ENCODE measurements around the gene MARCKS. TPM values are rescaled to one million over a fixed set of nuclear protein-coding genes. Genes with fewer than 3 reads are reported as not detected.

The MARCKS gene
- polyA plus RNA-seq, 1 of the 3 experiments (the other 2 are of a cell fraction): 61.4 TPM

DNA sequence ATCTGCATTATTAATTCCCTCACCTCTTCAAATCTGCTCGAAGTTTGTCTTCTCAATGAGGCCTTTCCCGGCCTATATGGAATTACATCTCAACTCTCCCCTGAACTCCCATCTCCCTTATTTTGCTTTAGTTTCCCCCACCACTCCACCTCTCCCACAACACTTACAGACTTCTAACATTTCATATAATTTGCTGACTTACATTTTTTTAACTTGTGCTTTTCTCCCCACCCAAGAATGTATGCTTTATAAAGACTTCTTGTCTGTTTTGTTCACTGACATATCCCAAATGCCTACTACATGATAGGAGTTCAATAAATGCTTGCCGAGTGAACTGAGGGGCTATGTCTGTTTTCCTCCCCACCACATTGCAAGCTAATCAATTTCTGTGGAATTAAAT, 3.9 kb upstream of the MARCKS start:
- CTCF ChIA-PET: interaction anchor here (0.9 kb wide), 1 partner anchor 9 kb away, joined by 3 read pairs; no protein-coding TSS in a partner anchor
- Histone ChIP-seq H4K20me1 (ENCODE audit: insufficient read depth) (no peaks in the 10 kb centered on the region; the same call in 1 of the 2 replicates), H3K36me3 (replicated peaks in 1 of 2; ENCODE audit: control insufficient read depth in 1 of 2, insufficient read depth in 2 of 2, low read length in 1 of 2) (peaks cover 0 to 2% of the 10 kb centered on the region in 2 experiments), H3K27ac (ENCODE audit: low read depth in 2 of 2, low read length in 1 of 2) (no peak overlapping the region), H2AFZ (ENCODE audit: low read depth) (no peak overlapping the region), H3K9me3 (no peaks in the 10 kb centered on the region), H3K4me3 (ENCODE audit: low read depth in 2 of 2, low read length in 1 of 2) (no peak overlapping the region), H3K4me1 (ENCODE audit: control insufficient read depth in 1 of 2, insufficient read depth in 2 of 2, low read depth in 1 of 2, low read length in 1 of 2) (peaks cover 0 to 14% of the 10 kb centered on the region in 2 experiments; a peak in 2 of 4 replicates), H3K27me3 (ENCODE audit: insufficient read depth) (no peaks in the 10 kb centered on the region), H3K9me2 (no peaks in the 10 kb centered on the region), H3F3A (replicated peaks; ENCODE audit: insufficient read depth) (peaks cover 39% of the 10 kb centered on the region), H3K9ac (no peak overlapping the region), H3K79me2 (ENCODE audit: insufficient read depth) (peaks cover 30% of the 10 kb centered on the region), H3K4me2 (no peak overlapping the region)
- no peak for TF ChIP-seq FOXJ3 (CRISPR knock-in tag; IDR thresholded peaks at IDR 0.05)
- TF ChIP-seq CHD2 (IDR thresholded peaks at IDR 0.05; ENCODE audit: low read length, partially characterized antibody): no peak
- no peak for TF ChIP-seq RCOR1 (IDR thresholded peaks at IDR 0.05; ENCODE audit: low read length)
- TF ChIP-seq SMC3 (IDR thresholded peaks at IDR 0.05; ENCODE audit: low read depth, low read length): no peak
- no peak for TF ChIP-seq GATA2 (CRISPR knock-in tag; IDR thresholded peaks at IDR 0.05)
- no peak for TF ChIP-seq MXI1 (IDR thresholded peaks at IDR 0.05; ENCODE audit: low read depth, low read length)
- TF ChIP-seq RAD21 (IDR thresholded peaks at IDR 0.05; ENCODE audit: low read length): no peak
- TF ChIP-seq, protein P1, sequence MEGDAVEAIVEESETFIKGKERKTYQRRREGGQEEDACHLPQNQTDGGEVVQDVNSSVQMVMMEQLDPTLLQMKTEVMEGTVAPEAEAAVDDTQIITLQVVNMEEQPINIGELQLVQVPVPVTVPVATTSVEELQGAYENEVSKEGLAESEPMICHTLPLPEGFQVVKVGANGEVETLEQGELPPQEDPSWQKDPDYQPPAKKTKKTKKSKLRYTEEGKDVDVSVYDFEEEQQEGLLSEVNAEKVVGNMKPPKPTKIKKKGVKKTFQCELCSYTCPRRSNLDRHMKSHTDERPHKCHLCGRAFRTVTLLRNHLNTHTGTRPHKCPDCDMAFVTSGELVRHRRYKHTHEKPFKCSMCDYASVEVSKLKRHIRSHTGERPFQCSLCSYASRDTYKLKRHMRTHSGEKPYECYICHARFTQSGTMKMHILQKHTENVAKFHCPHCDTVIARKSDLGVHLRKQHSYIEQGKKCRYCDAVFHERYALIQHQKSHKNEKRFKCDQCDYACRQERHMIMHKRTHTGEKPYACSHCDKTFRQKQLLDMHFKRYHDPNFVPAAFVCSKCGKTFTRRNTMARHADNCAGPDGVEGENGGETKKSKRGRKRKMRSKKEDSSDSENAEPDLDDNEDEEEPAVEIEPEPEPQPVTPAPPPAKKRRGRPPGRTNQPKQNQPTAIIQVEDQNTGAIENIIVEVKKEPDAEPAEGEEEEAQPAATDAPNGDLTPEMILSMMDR (IDR thresholded peaks at IDR 0.05): no peak
- TF ChIP-seq GABPA (IDR thresholded peaks at IDR 0.05; ENCODE audit: low read depth): no peak
- TF ChIP-seq RXRA (IDR thresholded peaks at IDR 0.05; ENCODE audit: borderline replicate concordance, low read depth): no peak
- TF ChIP-seq, protein P2, sequence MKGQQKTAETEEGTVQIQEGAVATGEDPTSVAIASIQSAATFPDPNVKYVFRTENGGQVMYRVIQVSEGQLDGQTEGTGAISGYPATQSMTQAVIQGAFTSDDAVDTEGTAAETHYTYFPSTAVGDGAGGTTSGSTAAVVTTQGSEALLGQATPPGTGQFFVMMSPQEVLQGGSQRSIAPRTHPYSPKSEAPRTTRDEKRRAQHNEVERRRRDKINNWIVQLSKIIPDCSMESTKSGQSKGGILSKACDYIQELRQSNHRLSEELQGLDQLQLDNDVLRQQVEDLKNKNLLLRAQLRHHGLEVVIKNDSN (IDR thresholded peaks at IDR 0.05; ENCODE audit: borderline replicate concordance, low read depth): no peak
- POLR2A ChIA-PET: no interaction called here
- no peak for DNase-seq
- WGBS (ENCODE audit: low lambda C conversion rate): 97% methylated on average over 3 of the region's 3 CpGs

DNA sequence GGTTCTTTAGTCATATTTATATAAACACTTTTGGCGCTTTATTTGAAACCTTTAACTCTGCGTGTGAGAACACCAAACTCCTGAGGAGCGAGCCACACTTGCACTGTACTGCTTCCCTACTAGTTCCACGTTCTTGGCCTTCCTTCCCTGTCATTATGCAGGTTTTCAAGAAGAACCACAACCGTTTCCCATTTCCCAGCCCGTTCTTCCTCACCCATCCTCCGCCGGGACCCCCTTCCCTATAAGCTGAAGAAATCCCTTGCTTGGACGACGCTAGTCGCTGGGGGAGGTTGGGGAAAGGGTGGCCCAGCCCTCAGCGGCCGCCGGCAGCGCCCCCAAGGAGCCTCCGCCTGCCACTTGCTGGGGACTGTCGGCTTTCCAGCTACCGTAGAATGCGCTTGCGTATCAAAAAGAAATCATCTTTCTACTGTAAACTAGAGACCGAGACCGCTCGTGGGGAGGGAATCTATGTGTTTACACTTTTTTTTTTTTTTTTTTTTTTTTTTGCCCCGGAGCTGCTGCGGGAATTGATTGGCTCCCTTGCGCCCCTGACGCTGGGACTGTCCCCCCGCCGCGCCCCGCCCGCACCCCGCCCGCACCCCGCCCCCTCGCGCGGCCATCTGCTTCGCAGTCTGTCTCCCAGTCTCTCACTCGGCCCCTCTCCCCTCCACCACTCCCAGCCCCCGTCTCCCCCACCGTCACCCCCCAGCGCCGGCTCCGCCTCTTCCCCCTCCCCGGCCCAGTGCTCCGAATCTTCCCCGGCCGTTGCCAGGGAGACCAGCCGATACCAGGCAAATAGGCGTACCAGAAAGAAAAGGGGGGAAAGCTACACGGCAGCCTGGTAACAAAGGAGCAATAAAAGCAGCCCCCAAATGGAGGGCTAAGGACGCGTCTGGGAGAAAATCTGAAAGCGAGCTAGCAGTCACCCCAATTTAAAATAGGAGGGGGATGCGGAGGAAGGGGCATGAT, 2.3 kb upstream of the MARCKS start:
- Histone ChIP-seq H4K20me1 (ENCODE audit: insufficient read depth) (peaks cover 5% of the 10 kb centered on the region; the same call in 1 of the 2 replicates), H3K9me3 (no peaks in the 10 kb centered on the region), H3K4me2 (peak overlapping the region; percentile 93), H3K36me3 (replicated peaks in 1 of 2; ENCODE audit: control insufficient read depth in 1 of 2, insufficient read depth in 2 of 2, low read length in 1 of 2) (peaks cover 0 to 6% of the 10 kb centered on the region in 2 experiments), H3K79me2 (ENCODE audit: insufficient read depth) (peaks cover 46% of the 10 kb centered on the region), H3K4me1 (ENCODE audit: control insufficient read depth in 1 of 2, insufficient read depth in 2 of 2, low read depth in 1 of 2, low read length in 1 of 2) (peaks cover 0 to 14% of the 10 kb centered on the region in 2 experiments; a peak in 2 of 4 replicates), H3K27ac (ENCODE audit: low read depth in 2 of 2, low read length in 1 of 2) (peak overlapping the region; percentile 99), H3K9me2 (no peaks in the 10 kb centered on the region), H2AFZ (ENCODE audit: low read depth) (peak overlapping the region; percentile 90), H3K9ac (peak overlapping the region; percentile 100), H3F3A (replicated peaks; ENCODE audit: insufficient read depth) (peaks cover 37% of the 10 kb centered on the region), H3K27me3 (ENCODE audit: insufficient read depth) (no peaks in the 10 kb centered on the region), H3K4me3 (ENCODE audit: low read depth in 2 of 2, low read length in 1 of 2) (peak overlapping the region; percentile 99 to 100)
- peak; percentile 92 for DNase-seq
- CTCF ChIA-PET: interaction anchor here (1.1 to 2.5 kb wide), 4 partner anchors 10 to 349 kb away, joined by 3 to 7 read pairs (median 3); no protein-coding TSS in a partner anchor
- WGBS (ENCODE audit: low lambda C conversion rate): 2% methylated on average over 49 of the region's 56 CpGs
- POLR2A ChIA-PET: interaction anchor here (0.5 to 1.7 kb wide), 4 partner anchors 224 to 1710 kb away, joined by 3 to 6 read pairs (median 6); no protein-coding TSS in a partner anchor
- TF ChIP-seq NRF1 (IDR thresholded peaks at IDR 0.05; ENCODE audit: low read depth, low read length) (peak; percentile 64), RCOR1 (IDR thresholded peaks at IDR 0.05; ENCODE audit: low read length) (0 out of 2 replicates have a peak, but pooled peaks have one; percentile 20), EP300 (IDR thresholded peaks at IDR 0.05; ENCODE audit: borderline replicate concordance in 1 of 2, low read depth in 1 of 2, low read length in 1 of 2) (no peak; a peak in 2 of 4 replicates), RXRA (IDR thresholded peaks at IDR 0.05; ENCODE audit: borderline replicate concordance, low read depth) (no peak), ELF1 (IDR thresholded peaks at IDR 0.05) (no peak), NFIC (IDR thresholded peaks at IDR 0.05; ENCODE audit: borderline replicate concordance) (peak; percentile 25; the same call in 1 of the 2 replicates), YY1 (IDR thresholded peaks at IDR 0.05; ENCODE audit: low read depth) (no peak), EZH2phosphoT487 (IDR thresholded peaks at IDR 0.05; ENCODE audit: borderline replicate concordance, low read depth) (no peak), FOSL2 (IDR thresholded peaks at IDR 0.05; ENCODE audit: borderline replicate concordance, low read depth) (no peak), TEAD4 (IDR thresholded peaks at IDR 0.05; ENCODE audit: borderline replicate concordance, insufficient read depth) (no peak), MEF2A (IDR thresholded peaks at IDR 0.05; ENCODE audit: borderline replicate concordance, low read depth) (no peak), RFX5 (IDR thresholded peaks at IDR 0.05; ENCODE audit: low read length) (peak; percentile 55), MXI1 (IDR thresholded peaks at IDR 0.05; ENCODE audit: low read depth, low read length) (peak; percentile 29; the same call in 1 of the 2 replicates), RAD21 (IDR thresholded peaks at IDR 0.05; ENCODE audit: low read length) (peak; percentile 48)
- TF ChIP-seq, protein P3, sequence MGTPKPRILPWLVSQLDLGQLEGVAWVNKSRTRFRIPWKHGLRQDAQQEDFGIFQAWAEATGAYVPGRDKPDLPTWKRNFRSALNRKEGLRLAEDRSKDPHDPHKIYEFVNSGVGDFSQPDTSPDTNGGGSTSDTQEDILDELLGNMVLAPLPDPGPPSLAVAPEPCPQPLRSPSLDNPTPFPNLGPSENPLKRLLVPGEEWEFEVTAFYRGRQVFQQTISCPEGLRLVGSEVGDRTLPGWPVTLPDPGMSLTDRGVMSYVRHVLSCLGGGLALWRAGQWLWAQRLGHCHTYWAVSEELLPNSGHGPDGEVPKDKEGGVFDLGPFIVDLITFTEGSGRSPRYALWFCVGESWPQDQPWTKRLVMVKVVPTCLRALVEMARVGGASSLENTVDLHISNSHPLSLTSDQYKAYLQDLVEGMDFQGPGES (IDR thresholded peaks at IDR 0.05; ENCODE audit: low read depth, low read length): no peak

All from SK-N-SH (cell line).